Measurements from ENCODE around the gene SMIM26.

DNA sequence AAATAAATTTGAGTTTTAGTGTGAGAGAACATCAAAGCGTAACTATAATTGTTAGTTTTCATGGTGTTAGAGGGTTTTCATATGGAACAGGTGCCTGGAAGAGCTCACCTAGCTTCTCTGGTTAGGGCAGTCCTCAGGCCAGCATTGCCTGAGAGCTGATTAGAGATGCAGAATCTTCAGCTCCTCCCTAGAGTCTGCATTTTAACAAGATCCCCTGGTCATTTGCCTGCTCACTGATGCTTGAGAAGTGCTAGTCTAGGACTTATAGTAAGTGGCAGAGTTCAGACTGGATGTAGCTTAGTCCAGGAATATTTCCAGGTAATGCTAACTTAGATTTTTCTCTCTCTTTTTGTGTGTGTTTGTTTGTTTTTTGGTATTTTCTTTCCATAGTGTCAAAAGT, 21.7 kb upstream of the SMIM26 start:
- TF ChIP-seq, protein P1, sequence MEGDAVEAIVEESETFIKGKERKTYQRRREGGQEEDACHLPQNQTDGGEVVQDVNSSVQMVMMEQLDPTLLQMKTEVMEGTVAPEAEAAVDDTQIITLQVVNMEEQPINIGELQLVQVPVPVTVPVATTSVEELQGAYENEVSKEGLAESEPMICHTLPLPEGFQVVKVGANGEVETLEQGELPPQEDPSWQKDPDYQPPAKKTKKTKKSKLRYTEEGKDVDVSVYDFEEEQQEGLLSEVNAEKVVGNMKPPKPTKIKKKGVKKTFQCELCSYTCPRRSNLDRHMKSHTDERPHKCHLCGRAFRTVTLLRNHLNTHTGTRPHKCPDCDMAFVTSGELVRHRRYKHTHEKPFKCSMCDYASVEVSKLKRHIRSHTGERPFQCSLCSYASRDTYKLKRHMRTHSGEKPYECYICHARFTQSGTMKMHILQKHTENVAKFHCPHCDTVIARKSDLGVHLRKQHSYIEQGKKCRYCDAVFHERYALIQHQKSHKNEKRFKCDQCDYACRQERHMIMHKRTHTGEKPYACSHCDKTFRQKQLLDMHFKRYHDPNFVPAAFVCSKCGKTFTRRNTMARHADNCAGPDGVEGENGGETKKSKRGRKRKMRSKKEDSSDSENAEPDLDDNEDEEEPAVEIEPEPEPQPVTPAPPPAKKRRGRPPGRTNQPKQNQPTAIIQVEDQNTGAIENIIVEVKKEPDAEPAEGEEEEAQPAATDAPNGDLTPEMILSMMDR (IDR thresholded peaks at IDR 0.05) = no peak
- TF ChIP-seq POLR2A (IDR thresholded peaks at IDR 0.05) = no peak

Measured in uterus (tissue), 2 donors.